Left ventricle myocardium inferior (tissue), 1 donor: Measurements from ENCODE around the gene FAM163B. TPM values are rescaled to one million over a fixed set of nuclear protein-coding genes. Genes with fewer than 3 reads are reported as not detected.

ENCODE experiments used
- DNase-seq: peaks from one replicate; pipeline ENCODE4 v3.0.0-alpha.2; 2020
- H3K27ac ChIP-seq: fragments of 200-600 bp; replicated peaks from 2 replicates; pipeline ENCODE4 v1.8.0; 2021
- H3K27me3 ChIP-seq: fragments of 200-600 bp; 2 replicates; pipeline ENCODE4 v1.8.0; 2021; ENCODE audit warnings: low read depth
- H3K36me3 ChIP-seq: fragments of 200-600 bp; 2 replicates; pipeline ENCODE4 v1.8.0; 2021
- H3K4me1 ChIP-seq: fragments of 200-600 bp; 2 replicates; pipeline ENCODE4 v1.8.0; 2021
- H3K4me3 ChIP-seq: fragments of 200-600 bp; 2 replicates; pipeline ENCODE4 v1.8.0; 2021; ENCODE audit warnings: mild to moderate bottlenecking, moderate library complexity
- H3K9me3 ChIP-seq: fragments of 200-600 bp; replicated peaks from 2 replicates; pipeline ENCODE4 v1.8.0; 2021
- CTCF ChIP-seq: fragments of 200-600 bp; IDR thresholded peaks from 2 replicates; pipeline ENCODE4 v1.8.0; 2021; ENCODE audit warnings: antibody characterized with exemption, mild to moderate bottlenecking, borderline replicate concordance
- intact Hi-C: fragments of 100-400 bp; cut with micrococcal nuclease; formaldehyde crosslinking; loops from one replicate; pipeline ENCODE4 v1.11.0; 2022
- total RNA-seq: library from RNA; stranded (reverse); fragmentation: NEBNext Ultra II Directional; extraction: Animal tissue kit (Norgen Biotek cat#: 25700); gene quantifications from one replicate; pipeline ENCODE4 v1.2.1, GENCODE V29; 2021
- donor health status: DM: no; HTN: yes; CAD: no; lungs with severe emphysema.

Gene FAM163B
- total RNA-seq, 1 donor from 2014 or later = not detected

- H3K27me3 ChIP-seq = peaks cover 44% of the 10 kb centered on the region
- H3K36me3 ChIP-seq = no peaks in the 10 kb centered on the region
- no peak for TF ChIP-seq CTCF
- H3K9me3 ChIP-seq = no peaks in the 10 kb centered on the region
- no peak overlapping the region for H3K4me3 ChIP-seq
- H3K4me1 ChIP-seq = peaks cover 62% of the 10 kb centered on the region
- intact Hi-C loops = no loop called here
- no peak for DNase-seq
- no peak overlapping the region for H3K27ac ChIP-seq
These were observed 29.4 kb downstream of the FAM163B start for GRCh38 chr9:133579601-133580418.

- TF ChIP-seq CTCF = no peak
- no peaks in the 10 kb centered on the region for H3K9me3 ChIP-seq
- H3K27ac ChIP-seq = no peak overlapping the region
- no peak overlapping the region for H3K4me3 ChIP-seq
- intact Hi-C loops = no loop called here
- peaks cover 41% of the 10 kb centered on the region for H3K27me3 ChIP-seq
- H3K36me3 ChIP-seq = no peaks in the 10 kb centered on the region
- DNase-seq = no peak
- H3K4me1 ChIP-seq = peaks cover 56% of the 10 kb centered on the region
These were observed 30.4 kb downstream of the FAM163B start for GRCh38 chr9:133578524-133579441.

GRCh38 chr9:133577737-133578112 is 31.5 kb downstream of the FAM163B start:
- Histone ChIP-seq H3K27ac (peak overlapping the region; percentile 30), H3K36me3 (no peaks in the 10 kb centered on the region), H3K27me3 (peaks cover 41% of the 10 kb centered on the region), H3K4me1 (peaks cover 56% of the 10 kb centered on the region), H3K9me3 (no peaks in the 10 kb centered on the region), H3K4me3 (no peak overlapping the region)
- DNase-seq = no peak
- intact Hi-C loops = no loop called here
- no peak for TF ChIP-seq CTCF

- intact Hi-C loops = no loop called here
- Histone ChIP-seq H3K36me3 (no peaks in the 10 kb centered on the region), H3K27me3 (peaks cover 41% of the 10 kb centered on the region), H3K9me3 (no peaks in the 10 kb centered on the region), H3K4me1 (peaks cover 56% of the 10 kb centered on the region), H3K4me3 (peak overlapping the region; percentile 39), H3K27ac (peak overlapping the region; percentile 30)
- DNase-seq = no peak
- TF ChIP-seq CTCF = no peak
These were observed 32.1 kb downstream of the FAM163B start for GRCh38 chr9:133576875-133577736.
